Heart left ventricle (tissue), 13 donors: ENCODE results near the gene PCNX4.

Source experiments
- CTCF ChIP-seq, 12 donors: fragments of 200-600 bp; sonication (generic) in 4 of 12; IDR thresholded peaks; one replicate each; pipeline versions ENCODE4 v1.5.0 to v1.8.0; 2018 to 2022; ENCODE audit warnings: antibody characterized with exemption in 12 of 12, mild to moderate bottlenecking in 5 of 12
- POLR2A ChIP-seq, 2 donors: fragments of 450-650 bp; IDR thresholded peaks; one replicate each; pipeline ENCODE4 v1.6.1; 2017; ENCODE audit warnings: antibody characterized with exemption in 2 of 2, mild to moderate bottlenecking in 2 of 2, moderate library complexity in 2 of 2
- donor health status: ischemic (EF 13 %, LVEDD 7.1; RV severe dilation, severe dysfunction).
- donor health status: DM: no; HTN: yes; CAD: no.
- donor health status: DM: no; HTN: no; CAD: no.
- donor health status: ischemic (EF 25% LVEDD 6.9; RV normal size, moderate dysfunction).
- donor health status: ischemic (EF 25% LVEDD 5.7; RV mildly dilated, moderate dysfunction).
- donor health status: ischemic (EF 35%, LVEDD 5.7; RV mildly dilated, moderate dysfunction).
- donor health status: nonischemic (EF 11% LVEDD 7.7; RV severe dilation, severe dysfunction).
- donor health status: DM: yes; HTN: yes; CAD: no.
- donor health status: PGD.
- donor health status: ischemic (EF 29% LVEDD 5.4; RV normal size, mild dysfunction).
- donor health status: nonischemic (EF 23%, LVEDD 6.1; RV moderate dilation, normal function).

- TF ChIP-seq CTCF (IDR thresholded peaks at IDR 0.05): no peak
- TF ChIP-seq POLR2A (IDR thresholded peaks at IDR 0.05): no peak
Measured at GRCh38 chr14:60211153-60211552, 119.4 kb downstream of the PCNX4 start.
